ENCODE results near the gene CGREF1. TPM values are rescaled to one million over a fixed set of nuclear protein-coding genes. Genes with fewer than 3 reads are reported as not detected.

CGREF1 gene
- total RNA-seq, 1 experiment from 2014 or later = 18.7 TPM

DNA sequence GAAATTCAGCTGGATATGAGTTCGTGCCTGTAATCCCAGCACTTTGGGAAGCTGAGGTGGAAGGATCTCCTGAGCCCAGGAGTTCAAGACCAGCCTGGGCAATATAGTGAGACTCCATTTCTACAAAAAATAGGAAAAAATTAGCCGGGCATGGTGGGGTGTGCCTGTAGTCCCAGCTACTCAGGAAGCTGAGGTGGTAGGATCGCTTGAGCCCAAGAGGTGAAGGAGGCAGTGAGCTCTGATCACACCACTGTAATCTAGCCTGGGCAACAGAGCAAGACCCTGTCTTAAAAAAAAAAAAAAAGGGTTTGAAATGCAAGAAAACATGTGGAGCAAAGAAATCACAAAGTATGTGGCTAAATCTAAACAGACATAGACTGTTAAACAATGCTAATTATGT lies 9.8 kb downstream of the CGREF1 start:
- no peak overlapping the region for H3K4me2 ChIP-seq (ENCODE audit: low read length)
- no peaks in the 10 kb centered on the region for H3K36me3 ChIP-seq (ENCODE audit: low read depth, low read length)
- H3K4me3 ChIP-seq (ENCODE audit: low read length) = no peak overlapping the region
- intact Hi-C loops (cut with micrococcal nuclease) = no loop called here
- no peaks in the 10 kb centered on the region for H3K4me1 ChIP-seq (ENCODE audit: insufficient read depth, low read length)
- no peak overlapping the region for H3K27ac ChIP-seq (ENCODE audit: low read length)
- DNase-seq (no peak), ATAC-seq (no peak)
- ChIA-PET CTCF (no interaction called here), POLR2A (ENCODE audit: unreplicated experiment) (no interaction called here)
- H3F3A ChIP-seq (ENCODE audit: low read length, unreplicated experiment) = no peaks in the 10 kb centered on the region
- no peaks in the 10 kb centered on the region for H4K20me1 ChIP-seq (ENCODE audit: low read length)
- no peaks in the 10 kb centered on the region for H3K79me2 ChIP-seq (ENCODE audit: low read length)
- no TSS peak for BruUV-seq (replicated peaks)
- TF ChIP-seq EZH2 (IDR thresholded peaks at IDR 0.05; ENCODE audit: low read length, unreplicated experiment) = no peak
- no peak for TF ChIP-seq EZH2phosphoT487 (IDR thresholded peaks at IDR 0.05; ENCODE audit: borderline replicate concordance, low read length)
- no peak for TF ChIP-seq CTCF (conservative IDR thresholded peaks at IDR 0.05; ENCODE audit: low read depth, low read length)
- no peak overlapping the region for H2AFZ ChIP-seq (ENCODE audit: low read length)
- H3K27me3 ChIP-seq (ENCODE audit: low read length) = no peaks in the 10 kb centered on the region
- no peaks in the 10 kb centered on the region for H3K9me3 ChIP-seq (ENCODE audit: low read length)
- H3K9me2 ChIP-seq (replicated peaks; ENCODE audit: low read length) = no peaks in the 10 kb centered on the region
- no peak overlapping the region for H3K9ac ChIP-seq (ENCODE audit: low read length)

DNA sequence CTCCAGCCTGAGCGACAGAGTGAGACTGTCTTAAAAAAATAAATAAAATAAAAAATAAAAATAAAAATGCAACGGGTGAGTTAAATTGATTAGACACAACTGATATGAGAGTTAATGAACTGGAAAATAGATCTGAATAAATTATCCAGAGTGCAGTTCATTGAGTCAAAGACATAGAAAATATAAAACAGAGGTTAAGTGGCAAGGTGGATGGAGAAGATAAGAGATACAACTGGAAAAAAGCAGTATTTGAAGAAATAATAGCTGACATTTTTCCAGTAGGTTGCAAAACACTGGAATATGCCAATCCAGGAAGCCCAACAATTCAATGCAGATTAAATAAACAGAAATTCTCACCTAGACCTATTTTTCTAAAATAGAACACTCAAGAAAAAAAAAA lies 10.7 kb downstream of the CGREF1 start:
- H3K9me2 ChIP-seq (replicated peaks; ENCODE audit: low read length) = no peaks in the 10 kb centered on the region
- H3K9ac ChIP-seq (ENCODE audit: low read length) = no peak overlapping the region
- ATAC-seq (no peak), DNase-seq (no peak)
- H3K36me3 ChIP-seq (ENCODE audit: low read depth, low read length) = no peaks in the 10 kb centered on the region
- no peaks in the 10 kb centered on the region for H3K79me2 ChIP-seq (ENCODE audit: low read length)
- H3K27ac ChIP-seq (ENCODE audit: low read length) = no peak overlapping the region
- no peaks in the 10 kb centered on the region for H4K20me1 ChIP-seq (ENCODE audit: low read length)
- no peak overlapping the region for H3K4me3 ChIP-seq (ENCODE audit: low read length)
- no peak for TF ChIP-seq EZH2 (IDR thresholded peaks at IDR 0.05; ENCODE audit: low read length, unreplicated experiment)
- TF ChIP-seq EZH2phosphoT487 (IDR thresholded peaks at IDR 0.05; ENCODE audit: borderline replicate concordance, low read length) = no peak
- no peak for TF ChIP-seq CTCF (conservative IDR thresholded peaks at IDR 0.05; ENCODE audit: low read depth, low read length)
- ChIA-PET POLR2A (ENCODE audit: unreplicated experiment) (no interaction called here), CTCF (interaction anchor here (0.5 kb wide), 1 partner anchor 595 kb away, joined by 4 read pairs; no protein-coding TSS in a partner anchor)
- no TSS peak for BruUV-seq (replicated peaks)
- no peak overlapping the region for H2AFZ ChIP-seq (ENCODE audit: low read length)
- H3F3A ChIP-seq (ENCODE audit: low read length, unreplicated experiment) = no peaks in the 10 kb centered on the region
- no peak overlapping the region for H3K4me2 ChIP-seq (ENCODE audit: low read length)
- H3K4me1 ChIP-seq (ENCODE audit: insufficient read depth, low read length) = no peaks in the 10 kb centered on the region
- no peaks in the 10 kb centered on the region for H3K27me3 ChIP-seq (ENCODE audit: low read length)
- intact Hi-C loops (cut with micrococcal nuclease) = no loop called here
- H3K9me3 ChIP-seq (ENCODE audit: low read length) = no peaks in the 10 kb centered on the region

DNA sequence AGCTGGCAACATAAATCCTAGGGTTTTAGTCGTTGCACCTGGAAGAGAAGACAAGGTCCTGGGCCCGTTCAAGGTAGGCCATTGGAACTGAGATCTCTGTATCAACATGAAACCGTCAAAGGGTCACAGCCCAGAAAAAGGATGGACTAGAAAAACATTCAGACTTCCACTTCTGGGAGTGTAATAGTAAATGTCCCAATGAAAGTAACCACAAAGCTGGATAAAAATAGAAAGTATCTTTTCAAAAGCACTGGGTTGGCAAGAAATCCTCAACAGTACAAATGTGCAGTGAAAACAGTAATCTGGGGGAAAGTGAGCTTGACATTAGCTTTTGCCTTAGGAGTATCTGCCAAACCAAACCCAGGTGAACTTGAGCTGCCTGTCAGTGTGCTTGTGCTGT lies 12.9 kb downstream of the CGREF1 start:
- no TSS peak for BruUV-seq (replicated peaks)
- Histone ChIP-seq H3K9me2 (replicated peaks; ENCODE audit: low read length) (no peaks in the 10 kb centered on the region), H3K4me2 (ENCODE audit: low read length) (no peak overlapping the region), H4K20me1 (ENCODE audit: low read length) (no peaks in the 10 kb centered on the region), H3K27ac (ENCODE audit: low read length) (no peak overlapping the region), H3K36me3 (ENCODE audit: low read depth, low read length) (no peaks in the 10 kb centered on the region), H3K79me2 (ENCODE audit: low read length) (no peaks in the 10 kb centered on the region), H3K9me3 (ENCODE audit: low read length) (no peaks in the 10 kb centered on the region), H3K4me1 (ENCODE audit: insufficient read depth, low read length) (no peaks in the 10 kb centered on the region), H3K27me3 (ENCODE audit: low read length) (no peaks in the 10 kb centered on the region), H3K4me3 (ENCODE audit: low read length) (no peak overlapping the region), H3F3A (ENCODE audit: low read length, unreplicated experiment) (no peaks in the 10 kb centered on the region), H2AFZ (ENCODE audit: low read length) (no peak overlapping the region), H3K9ac (ENCODE audit: low read length) (no peak overlapping the region)
- ATAC-seq = no peak
- no peak for DNase-seq
- TF ChIP-seq CTCF (conservative IDR thresholded peaks at IDR 0.05; ENCODE audit: low read depth, low read length) = no peak
- no peak for TF ChIP-seq EZH2 (IDR thresholded peaks at IDR 0.05; ENCODE audit: low read length, unreplicated experiment)
- no peak for TF ChIP-seq EZH2phosphoT487 (IDR thresholded peaks at IDR 0.05; ENCODE audit: borderline replicate concordance, low read length)
- intact Hi-C loops (cut with micrococcal nuclease) = no loop called here
- CTCF ChIA-PET = interaction anchor here (0.5 kb wide), 1 partner anchor 197 kb away, joined by 11 read pairs; no protein-coding TSS in a partner anchor
- POLR2A ChIA-PET (ENCODE audit: unreplicated experiment) = no interaction called here

All from PC-3 (cell line).